H1 (cell line): ENCODE data around the gene PFKM. TPM values are rescaled to one million over a fixed set of nuclear protein-coding genes. Genes with fewer than 3 reads are reported as not detected.

ENCODE experiments used
- CTCF ChIA-PET: fragments of 300-600 bp; sonication (Branson Sonifier 250); formaldehyde crosslinking; loops from one replicate; lab custom pipeline; 2021; ENCODE audit not compliant: partially characterized antibody; lab: Charles Lee
- POLR2A ChIA-PET: fragments of 300-600 bp; sonication (Branson Sonifier 250); formaldehyde crosslinking; loops from one replicate; lab custom pipeline; 2021; ENCODE audit warnings: inconsistent platforms; ENCODE audit not compliant: partially characterized antibody; lab: Charles Lee
- DNase-seq, 2 experiments: peaks; one replicate each; pipeline versions ENCODE4 v3.0.0 to v3.0.0-alpha.2; 2010 to 2022; ENCODE audit warnings: low spot score in 2 of 2, low read depth in 1 of 2, mixed read lengths in 1 of 2
- FAIRE-seq: peaks from 2 replicates; lab custom pipeline; 2011; peaks lifted over from hg19 to GRCh38; lab: Jason Lieb, UNC
- H2AFZ ChIP-seq: 2 replicates; pipeline ENCODE4 v1.8.1; 2012; ENCODE audit warnings: low read length, inconsistent platforms
- H2AK5ac ChIP-seq: 2 replicates; pipeline ENCODE4 v1.6.1; 2013; ENCODE audit warnings: low read depth, low read length
- H2BK120ac ChIP-seq: replicated peaks from 2 replicates; pipeline ENCODE3; 2013; ENCODE audit warnings: low read depth, low read length, inconsistent platforms
- H2BK12ac ChIP-seq: 2 replicates; pipeline ENCODE4 v1.6.1; 2013; ENCODE audit warnings: low read depth, low read length
- H2BK15ac ChIP-seq: 2 replicates; pipeline ENCODE4 v1.6.1; 2013; ENCODE audit warnings: low read length
- H2BK20ac ChIP-seq: 2 replicates; pipeline ENCODE4 v1.6.1; 2013; ENCODE audit warnings: low read length
- H2BK5ac ChIP-seq: 2 replicates; pipeline ENCODE4 v1.6.1; 2013; ENCODE audit warnings: low read depth, low read length
- H3K14ac ChIP-seq: 2 replicates; pipeline ENCODE4 v1.6.1; 2013; ENCODE audit warnings: inconsistent platforms; ENCODE audit not compliant: insufficient read length
- H3K18ac ChIP-seq: 2 replicates; pipeline ENCODE4 v1.6.1; 2013; ENCODE audit warnings: low read length; ENCODE audit errors: extremely low read depth
- H3K23ac ChIP-seq: 2 replicates; pipeline ENCODE4 v1.6.1; 2013; ENCODE audit warnings: inconsistent platforms; ENCODE audit not compliant: insufficient read length
- H3K23me2 ChIP-seq: 2 replicates; pipeline ENCODE4 v1.6.1; 2013; ENCODE audit warnings: low read depth, low read length
- H3K27ac ChIP-seq: 2 replicates; pipeline ENCODE4 v1.6.1; 2011; ENCODE audit warnings: low read depth, low read length, inconsistent platforms
- H3K27me3 ChIP-seq, 4 experiments: replicated peaks in 1 of 4; 1 replicate in 1 of 4; 2 replicates in 3 of 4; pipeline versions ENCODE4 v1.6.1 to v1.8.1; 2011 to 2013; ENCODE audit warnings: low read length in 3 of 4, mild to moderate bottlenecking in 3 of 4, inconsistent platforms in 2 of 4, mixed read lengths in 2 of 4, moderate library complexity in 1 of 4; ENCODE audit not compliant: control insufficient read depth in 3 of 4, insufficient read depth in 3 of 4; ENCODE audit errors: extremely low read depth in 1 of 4
- H3K36me3 ChIP-seq, 4 experiments: 2 replicates each; pipeline versions ENCODE4 v1.6.1 to v1.8.1; 2011 to 2013; ENCODE audit warnings: mild to moderate bottlenecking in 4 of 4, low read length in 3 of 4, moderate library complexity in 2 of 4, control low read depth in 1 of 4, inconsistent platforms in 1 of 4; ENCODE audit not compliant: insufficient read depth in 4 of 4, control insufficient read depth in 2 of 4
- H3K4ac ChIP-seq: replicated peaks from 2 replicates; pipeline ENCODE3; 2013; ENCODE audit warnings: low read length, low read depth, mixed read lengths, inconsistent platforms; ENCODE audit not compliant: insufficient read length
- H3K4me1 ChIP-seq, 4 experiments: replicated peaks in 1 of 4; 1 replicate in 1 of 4; 2 replicates in 3 of 4; pipeline versions ENCODE4 v1.6.1 to v1.8.1; 2011 to 2013; ENCODE audit warnings: low read length in 3 of 4, inconsistent platforms in 2 of 4, mixed read lengths in 1 of 4; ENCODE audit not compliant: insufficient read depth in 4 of 4, control insufficient read depth in 3 of 4
- H3K4me2 ChIP-seq, 2 experiments: 2 replicates each; pipeline versions ENCODE4 v1.6.1 to v1.8.1; 2011 to 2013; ENCODE audit warnings: low read depth in 2 of 2, low read length in 2 of 2, control low read depth in 1 of 2, inconsistent platforms in 1 of 2, mild to moderate bottlenecking in 1 of 2; ENCODE audit not compliant: insufficient read depth in 1 of 2
- H3K4me3 ChIP-seq, 4 experiments: fragments of 200-600, 300-600 bp in 1 of 4; sonication (generic), shearing (Covaris generic), sonication (Bioruptor Twin) in 1 of 4; 2 replicates each; pipeline versions ENCODE4 v1.5.1 to v1.8.1; 2011 to 2016; ENCODE audit warnings: low read length in 4 of 4, low read depth in 3 of 4, control low read depth in 2 of 4, inconsistent platforms in 2 of 4, mild to moderate bottlenecking in 2 of 4, mixed read lengths in 1 of 4, moderate library complexity in 1 of 4; ENCODE audit not compliant: insufficient read depth in 2 of 4; ENCODE audit errors: extremely low read depth in 1 of 4
- H3K56ac ChIP-seq: replicated peaks from 2 replicates; pipeline ENCODE3; 2013; ENCODE audit warnings: low read depth, mild to moderate bottlenecking, mixed read lengths, low read length, inconsistent platforms; ENCODE audit not compliant: insufficient read length
- H3K79me1 ChIP-seq: 2 replicates; pipeline ENCODE4 v1.6.1; 2013; ENCODE audit warnings: low read depth, low read length, control low read depth
- H3K79me2 ChIP-seq, 2 experiments: 2 replicates each; pipeline versions ENCODE4 v1.6.1 to v1.8.1; 2012 to 2013; ENCODE audit warnings: low read length in 2 of 2, mild to moderate bottlenecking in 2 of 2, inconsistent platforms in 1 of 2; ENCODE audit not compliant: insufficient read depth in 2 of 2, control insufficient read depth in 1 of 2
- H3K9ac ChIP-seq, 4 experiments: replicated peaks in 1 of 4; 1 replicate in 1 of 4; 2 replicates in 3 of 4; pipeline versions ENCODE4 v1.6.1 to v1.8.1; 2011 to 2013; ENCODE audit warnings: low read depth in 3 of 4, low read length in 3 of 4, control low read depth in 2 of 4, mild to moderate bottlenecking in 2 of 4, moderate library complexity in 2 of 4, inconsistent platforms in 1 of 4; ENCODE audit errors: extremely low read depth in 1 of 4
- H3K9me3 ChIP-seq, 2 experiments: 2 replicates each; pipeline versions ENCODE4 v1.6.1 to v1.8.1; 2012 to 2013; ENCODE audit warnings: mild to moderate bottlenecking in 2 of 2, moderate library complexity in 2 of 2, control low read depth in 1 of 2, inconsistent platforms in 1 of 2, low read depth in 1 of 2, low read length in 1 of 2, mixed read lengths in 1 of 2; ENCODE audit not compliant: insufficient read depth in 2 of 2
- H4K20me1 ChIP-seq, 2 experiments: replicated peaks in 1 of 2; 2 replicates each; pipeline versions ENCODE3 to v1.8.1; 2011 to 2013; ENCODE audit warnings: inconsistent platforms in 2 of 2, low read length in 2 of 2, mild to moderate bottlenecking in 1 of 2; ENCODE audit not compliant: insufficient read depth in 2 of 2, control insufficient read depth in 1 of 2
- H4K5ac ChIP-seq: 2 replicates; pipeline ENCODE4 v1.6.1; 2013; ENCODE audit warnings: low read length, low read depth, mixed read lengths, inconsistent platforms; ENCODE audit not compliant: insufficient read length
- H4K8ac ChIP-seq: 2 replicates; pipeline ENCODE4 v1.8.0; 2013; ENCODE audit warnings: mild to moderate bottlenecking, moderate library complexity, low read length, inconsistent platforms; ENCODE audit not compliant: insufficient read depth; ENCODE audit errors: extremely low read depth
- H4K91ac ChIP-seq: replicated peaks from 2 replicates; pipeline ENCODE3; 2013; ENCODE audit warnings: low read length, mixed read lengths, inconsistent platforms; ENCODE audit not compliant: insufficient read length
- BACH1 ChIP-seq: IDR thresholded peaks from 2 replicates; pipeline ENCODE4 v1.6.1; 2012; ENCODE audit warnings: low read length, improper control_type of control experiment
- BCL11A ChIP-seq, 2 experiments: IDR thresholded peaks; one replicate each; pipeline ENCODE4 v1.6.1; 2011; ENCODE audit warnings: low read depth in 2 of 2, low read length in 2 of 2, mild to moderate bottlenecking in 2 of 2
- BRCA1 ChIP-seq: IDR thresholded peaks from 2 replicates; pipeline ENCODE4 v1.6.1; 2012; ENCODE audit warnings: low read depth, low read length, improper control_type of control experiment
- EP300 ChIP-seq, 2 experiments: IDR thresholded peaks; 1 replicate in 1 of 2; 2 replicates in 1 of 2; pipeline ENCODE4 v1.6.1; 2011 to 2012; ENCODE audit warnings: low read depth in 2 of 2, low read length in 2 of 2, mild to moderate bottlenecking in 2 of 2, borderline replicate concordance in 1 of 2, inconsistent platforms in 1 of 2, moderate library complexity in 1 of 2
- HDAC6 ChIP-seq: IDR thresholded peaks from one replicate; pipeline ENCODE4 v1.7.1; 2012; ENCODE audit warnings: low read depth, mild to moderate bottlenecking, inconsistent platforms, low read length, moderate library complexity
- SRF ChIP-seq: IDR thresholded peaks from 2 replicates; pipeline ENCODE4 v1.6.1; 2011; ENCODE audit warnings: mild to moderate bottlenecking, low read depth, low read length, moderate library complexity
- TEAD4 ChIP-seq: IDR thresholded peaks from 2 replicates; pipeline ENCODE4 v1.6.1; 2012; ENCODE audit warnings: low read depth, low read length, inconsistent platforms, mixed read lengths
- WGBS, 2 experiments: shearing (Covaris generic) in 1 of 2; methylation state at CpG; one replicate each; pipeline versions ENCODE4 v1.1.6 to v1.1.7; 2013 to 2015; ENCODE audit warnings: low lambda C conversion rate in 2 of 2, mixed read lengths in 2 of 2, inconsistent platforms in 1 of 2, low coverage in 1 of 2, missing lambda C conversion rate in 1 of 2; ENCODE audit not compliant: insufficient replicate concordance in 2 of 2, insufficient coverage in 1 of 2, insufficient read length in 1 of 2; ENCODE audit errors: extremely low coverage in 1 of 2, missing lambda C conversion rate in 1 of 2; 5-methylcytosine and 5-hydroxymethylcytosine counted together
- polyA plus RNA-seq, 7 experiments: library from polyadenylated mRNA; depleted of rRNA in 3 of 7; stranded (reverse) in 5 of 7; unstranded in 2 of 7; fragments of >200 nt in 5 of 7; fragments of 200-250 nt in 2 of 7; gene quantifications; 1 replicate in 5 of 7; 2 replicates in 1 of 7; 4 replicates in 1 of 7; pipeline versions ENCODE4 v1.2.1 to v1.2.3, GENCODE V29; 2011 to 2013; ENCODE audit warnings: missing spikeins in 2 of 7, mixed read lengths in 2 of 7
- total RNA-seq: library from RNA; stranded (reverse); fragmentation: NEBNext Ultra II Directional; extraction: Animal tissue kit (Norgen Biotek cat#: 25700); gene quantifications from 2 replicates; pipeline ENCODE4 v1.2.1, GENCODE V29; 2021
- TF ChIP-seq, protein P1 (sequence below), 3 experiments: IDR thresholded peaks; 1 replicate in 2 of 3; 2 replicates in 1 of 3; pipeline versions ENCODE4 v1.5.1 to v1.6.1; 2011; ENCODE audit warnings: low read length in 3 of 3, mild to moderate bottlenecking in 3 of 3, inconsistent platforms in 2 of 3, low read depth in 1 of 3, moderate library complexity in 1 of 3; ENCODE audit not compliant: insufficient read depth in 1 of 3; ENCODE audit errors: control extremely low read depth in 1 of 3
- TF ChIP-seq, protein P2 (sequence below): IDR thresholded peaks from 2 replicates; pipeline ENCODE4 v1.6.1; 2011; ENCODE audit warnings: low read length, improper control_type of control experiment

The PFKM gene
- total and polyA plus RNA-seq, 2 of the 8 experiments (the other 6 are each of a cell fraction or from before 2014, with no cell fraction given) = 62.6 to 106 TPM

- no peak overlapping the region for H3K14ac ChIP-seq
- no peak overlapping the region for H3K4ac ChIP-seq
- no peak overlapping the region for H3K4me2 ChIP-seq
- H2AFZ ChIP-seq = no peak overlapping the region
- no peak overlapping the region for H3K4me3 ChIP-seq
- H2AK5ac ChIP-seq = no peak overlapping the region
- no peak overlapping the region for H3K27ac ChIP-seq
- 0 out of 2 replicates have a peak overlapping the region, but pooled peaks have one; percentile 31 for H2BK12ac ChIP-seq
- DNase-seq = no peak
- H2BK20ac ChIP-seq = no peak overlapping the region
- no peak overlapping the region for H3K18ac ChIP-seq
- CTCF ChIA-PET = interaction anchor here (0.8 to 5.7 kb wide), 10 partner anchors 9 to 274 kb away, joined by 3 to 40 read pairs (median 4); partner anchors contain the start of genes ASB8, SENP1 and VDR
- H3K4me1 ChIP-seq = peaks cover 1 to 11% (median 7%) of the 10 kb centered on the region in 4 experiments; a peak in 6 of 7 replicates
- peaks cover 14% of the 10 kb centered on the region; the same call in 1 of the 2 replicates for H3K23me2 ChIP-seq
- POLR2A ChIA-PET = interaction anchor here (0.8 to 1.3 kb wide), 2 partner anchors 24 to 58 kb away, joined by 3 to 4 read pairs; no protein-coding TSS in a partner anchor
- H3K9ac ChIP-seq = no peak overlapping the region
- no peak overlapping the region for H4K5ac ChIP-seq
- 100% methylated on average over 1 of the region's 1 CpG; no CpG with 5 or more reads in 1 of the 2 experiments for WGBS, 2 experiments
- H4K91ac ChIP-seq = no peak overlapping the region
- no peaks in the 10 kb centered on the region; a peak in 1 of 4 replicates for H3K9me3 ChIP-seq
- no peaks in the 10 kb centered on the region for H3K79me2 ChIP-seq
- no peaks in the 10 kb centered on the region for H3K36me3 ChIP-seq
- no peak for FAIRE-seq
- no peak overlapping the region for H2BK15ac ChIP-seq
- H2BK120ac ChIP-seq = no peak overlapping the region
- H3K56ac ChIP-seq = no peak overlapping the region
- peaks cover 6 to 23% (median 13%) of the 10 kb centered on the region in 4 experiments for H3K27me3 ChIP-seq
- H4K8ac ChIP-seq = no peak overlapping the region
- H2BK5ac ChIP-seq = no peak overlapping the region
- H4K20me1 ChIP-seq = no peaks in the 10 kb centered on the region
- no peaks in the 10 kb centered on the region for H3K79me1 ChIP-seq
- no peak overlapping the region for H3K23ac ChIP-seq
- TF ChIP-seq BACH1 (no peak), BCL11A (IDR thresholded peaks at IDR 0.05; ENCODE audit: low read depth in 2 of 2, low read length in 2 of 2) (no peak), SRF (no peak), BRCA1 (no peak), TEAD4 (no peak), EP300 (IDR thresholded peaks at IDR 0.05; ENCODE audit: borderline replicate concordance in 1 of 2, low read depth in 2 of 2, low read length in 2 of 2) (no peak), HDAC6 (no peak)
- TF ChIP-seq, protein P1, sequence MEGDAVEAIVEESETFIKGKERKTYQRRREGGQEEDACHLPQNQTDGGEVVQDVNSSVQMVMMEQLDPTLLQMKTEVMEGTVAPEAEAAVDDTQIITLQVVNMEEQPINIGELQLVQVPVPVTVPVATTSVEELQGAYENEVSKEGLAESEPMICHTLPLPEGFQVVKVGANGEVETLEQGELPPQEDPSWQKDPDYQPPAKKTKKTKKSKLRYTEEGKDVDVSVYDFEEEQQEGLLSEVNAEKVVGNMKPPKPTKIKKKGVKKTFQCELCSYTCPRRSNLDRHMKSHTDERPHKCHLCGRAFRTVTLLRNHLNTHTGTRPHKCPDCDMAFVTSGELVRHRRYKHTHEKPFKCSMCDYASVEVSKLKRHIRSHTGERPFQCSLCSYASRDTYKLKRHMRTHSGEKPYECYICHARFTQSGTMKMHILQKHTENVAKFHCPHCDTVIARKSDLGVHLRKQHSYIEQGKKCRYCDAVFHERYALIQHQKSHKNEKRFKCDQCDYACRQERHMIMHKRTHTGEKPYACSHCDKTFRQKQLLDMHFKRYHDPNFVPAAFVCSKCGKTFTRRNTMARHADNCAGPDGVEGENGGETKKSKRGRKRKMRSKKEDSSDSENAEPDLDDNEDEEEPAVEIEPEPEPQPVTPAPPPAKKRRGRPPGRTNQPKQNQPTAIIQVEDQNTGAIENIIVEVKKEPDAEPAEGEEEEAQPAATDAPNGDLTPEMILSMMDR (IDR thresholded peaks at IDR 0.05; ENCODE audit: control extremely low read depth in 1 of 3, insufficient read depth in 1 of 3, low read depth in 1 of 3, low read length in 3 of 3) = no peak
- TF ChIP-seq, protein P2, sequence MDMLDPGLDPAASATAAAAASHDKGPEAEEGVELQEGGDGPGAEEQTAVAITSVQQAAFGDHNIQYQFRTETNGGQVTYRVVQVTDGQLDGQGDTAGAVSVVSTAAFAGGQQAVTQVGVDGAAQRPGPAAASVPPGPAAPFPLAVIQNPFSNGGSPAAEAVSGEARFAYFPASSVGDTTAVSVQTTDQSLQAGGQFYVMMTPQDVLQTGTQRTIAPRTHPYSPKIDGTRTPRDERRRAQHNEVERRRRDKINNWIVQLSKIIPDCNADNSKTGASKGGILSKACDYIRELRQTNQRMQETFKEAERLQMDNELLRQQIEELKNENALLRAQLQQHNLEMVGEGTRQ = no peak
Observed at GRCh38 chr12:48179466-48179865, 60.3 kb downstream of the PFKM start.
